Measurements from ENCODE around the gene PNPO.

The PNPO gene

GRCh38 chr17:47978324-47978723, 37.0 kb downstream of the PNPO start:
- H2AFZ ChIP-seq (ENCODE audit: low read length), result no peak overlapping the region
- no peaks in the 10 kb centered on the region for H3K9me3 ChIP-seq (ENCODE audit: low read length)
- no peak overlapping the region for H3K4me3 ChIP-seq (ENCODE audit: low read depth, low read length, poor library complexity, severe bottlenecking)
- no peaks in the 10 kb centered on the region for H3K79me2 ChIP-seq (ENCODE audit: insufficient read depth, low read length)
- H4K20me1 ChIP-seq (ENCODE audit: insufficient read depth, low read length), result no peaks in the 10 kb centered on the region
- H3K36me3 ChIP-seq (ENCODE audit: insufficient read depth, low read length), result peaks cover 89% of the 10 kb centered on the region
- no peaks in the 10 kb centered on the region for H3F3A ChIP-seq (ENCODE audit: insufficient read depth, low read length)
- H3K27ac ChIP-seq (ENCODE audit: low read depth, low read length, poor library complexity, severe bottlenecking), result no peak overlapping the region
- no peak overlapping the region for H3K4me2 ChIP-seq (ENCODE audit: low read length)
- H3K9me2 ChIP-seq (ENCODE audit: low read depth, low read length), result no peaks in the 10 kb centered on the region
- H3K4me1 ChIP-seq (ENCODE audit: insufficient read depth, low read length, severe bottlenecking), result no peaks in the 10 kb centered on the region
- TF ChIP-seq CTCF (IDR thresholded peaks at IDR 0.05; ENCODE audit: low read length) (peak; percentile 74), EZH2 (IDR thresholded peaks at IDR 0.05; ENCODE audit: borderline replicate concordance, low read length) (no peak)
- no peaks in the 10 kb centered on the region for H3K27me3 ChIP-seq (ENCODE audit: insufficient read depth, low read length)
- no peak overlapping the region for H3K9ac ChIP-seq (ENCODE audit: low read length)

DNA sequence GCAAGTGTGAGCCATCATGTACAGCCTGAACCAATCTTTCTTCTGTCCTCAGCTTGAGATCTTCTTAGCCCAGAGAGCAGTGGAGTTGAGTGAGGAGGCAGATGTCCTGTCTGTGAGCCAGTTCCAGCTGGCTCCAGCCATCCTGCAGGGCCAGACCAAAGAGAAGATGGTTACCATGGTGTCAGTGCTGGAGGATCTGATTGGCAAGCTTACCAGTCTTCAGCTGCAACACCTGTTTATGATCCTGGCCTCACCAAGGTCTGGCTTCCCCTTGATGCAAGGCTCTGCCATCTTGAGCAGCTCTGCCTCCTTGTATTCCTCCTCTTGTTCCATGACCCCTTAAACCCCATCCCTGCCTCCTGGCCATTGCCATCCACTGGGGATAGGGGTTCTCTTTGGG, 39.2 kb downstream of the PNPO start:
- H3K4me2 ChIP-seq (ENCODE audit: low read length), result no peak overlapping the region
- no peak overlapping the region for H3K4me3 ChIP-seq (ENCODE audit: low read depth, low read length, poor library complexity, severe bottlenecking)
- H3F3A ChIP-seq (ENCODE audit: insufficient read depth, low read length), result no peaks in the 10 kb centered on the region
- TF ChIP-seq EZH2 (IDR thresholded peaks at IDR 0.05; ENCODE audit: borderline replicate concordance, low read length), result no peak
- no peak for TF ChIP-seq CTCF (IDR thresholded peaks at IDR 0.05; ENCODE audit: low read length)
- no peak overlapping the region for H3K9ac ChIP-seq (ENCODE audit: low read length)
- H2AFZ ChIP-seq (ENCODE audit: low read length), result no peak overlapping the region
- no peaks in the 10 kb centered on the region for H3K79me2 ChIP-seq (ENCODE audit: insufficient read depth, low read length)
- H3K27me3 ChIP-seq (ENCODE audit: insufficient read depth, low read length), result no peaks in the 10 kb centered on the region
- H3K36me3 ChIP-seq (ENCODE audit: insufficient read depth, low read length), result peaks cover 82% of the 10 kb centered on the region
- H3K9me2 ChIP-seq (ENCODE audit: low read depth, low read length), result no peaks in the 10 kb centered on the region
- no peaks in the 10 kb centered on the region for H3K4me1 ChIP-seq (ENCODE audit: insufficient read depth, low read length, severe bottlenecking)
- no peak overlapping the region for H3K27ac ChIP-seq (ENCODE audit: low read depth, low read length, poor library complexity, severe bottlenecking)
- H3K9me3 ChIP-seq (ENCODE audit: low read length), result no peaks in the 10 kb centered on the region
- H4K20me1 ChIP-seq (ENCODE audit: insufficient read depth, low read length), result no peaks in the 10 kb centered on the region

GRCh38 chr17:47981462-47981861, 40.1 kb downstream of the PNPO start:
- Histone ChIP-seq H3K4me1 (ENCODE audit: insufficient read depth, low read length, severe bottlenecking) (no peaks in the 10 kb centered on the region), H3K79me2 (ENCODE audit: insufficient read depth, low read length) (no peaks in the 10 kb centered on the region), H3K36me3 (ENCODE audit: insufficient read depth, low read length) (peaks cover 77% of the 10 kb centered on the region), H3K4me3 (ENCODE audit: low read depth, low read length, poor library complexity, severe bottlenecking) (no peak overlapping the region), H3F3A (ENCODE audit: insufficient read depth, low read length) (no peaks in the 10 kb centered on the region), H3K27me3 (ENCODE audit: insufficient read depth, low read length) (no peaks in the 10 kb centered on the region), H3K27ac (ENCODE audit: low read depth, low read length, poor library complexity, severe bottlenecking) (no peak overlapping the region), H2AFZ (ENCODE audit: low read length) (no peak overlapping the region), H3K9me3 (ENCODE audit: low read length) (no peaks in the 10 kb centered on the region), H3K9ac (ENCODE audit: low read length) (no peak overlapping the region), H3K4me2 (ENCODE audit: low read length) (no peak overlapping the region), H3K9me2 (ENCODE audit: low read depth, low read length) (no peaks in the 10 kb centered on the region), H4K20me1 (ENCODE audit: insufficient read depth, low read length) (no peaks in the 10 kb centered on the region)
- no peak for TF ChIP-seq CTCF (IDR thresholded peaks at IDR 0.05; ENCODE audit: low read length)
- TF ChIP-seq EZH2 (IDR thresholded peaks at IDR 0.05; ENCODE audit: borderline replicate concordance, low read length), result no peak

All from OCI-LY1 (cell line).